Measurements from ENCODE around the gene PYM1. TPM values are rescaled to one million over a fixed set of nuclear protein-coding genes. Genes with fewer than 3 reads are reported as not detected.

PYM1 gene
- polyA plus RNA-seq, 2 donors = 63.7 to 71.0 TPM

- Histone ChIP-seq H3K4me1 (ENCODE audit: control insufficient read depth in 2 of 2, insufficient read depth in 2 of 2, low read length in 1 of 2) (peaks cover 0 to 4% of the 10 kb centered on the region in 2 donors), H3K27ac (ENCODE audit: low read depth in 2 of 2, low read length in 1 of 2) (peak within 1 kb of the TSS; percentile 88 to 90), H3K36me3 (ENCODE audit: control insufficient read depth in 2 of 2, insufficient read depth in 2 of 2, low read length in 1 of 2) (no peaks in the 10 kb centered on the region), H3K9me3 (ENCODE audit: control insufficient read depth in 2 of 2, insufficient read depth in 1 of 2, low read depth in 1 of 2, low read length in 1 of 2) (no peaks in the 10 kb centered on the region), H3K4me3 (ENCODE audit: low read depth in 1 of 2, low read length in 2 of 2) (peak within 1 kb of the TSS; percentile 71 to 83), H3K27me3 (ENCODE audit: control insufficient read depth in 1 of 2, insufficient read depth in 2 of 2, low read length in 2 of 2) (no peaks in the 10 kb centered on the region)
- 0 to 1% methylated on average over 45 of the region's 45 CpGs for WGBS, 2 donors
These were observed 39.0 kb upstream of the PYM1 start, which contains the start of gene CDK2 for GRCh38 chr12:55966408-55967281. CDK2 (plus strand) TSS chr12:55966830; CDS start chr12:55967009, 179 bp downstream.

GRCh38 chr12:55965941-55966407 is 38.3 kb upstream of the PYM1 start, which contains the start of gene PMEL:
PMEL (minus strand) TSS chr12:55966042; CDS start chr12:55966011, 31 bp downstream.
- Histone ChIP-seq H3K4me3 (ENCODE audit: low read depth in 1 of 2, low read length in 2 of 2) (peak within 1 kb of the TSS; percentile 71 to 83), H3K9me3 (ENCODE audit: control insufficient read depth in 2 of 2, insufficient read depth in 1 of 2, low read depth in 1 of 2, low read length in 1 of 2) (no peaks in the 10 kb centered on the region), H3K4me1 (ENCODE audit: control insufficient read depth in 2 of 2, insufficient read depth in 2 of 2, low read length in 1 of 2) (peaks cover 0 to 4% of the 10 kb centered on the region in 2 donors), H3K27ac (ENCODE audit: low read depth in 2 of 2, low read length in 1 of 2) (peak within 1 kb of the TSS; percentile 88 to 90), H3K27me3 (ENCODE audit: control insufficient read depth in 1 of 2, insufficient read depth in 2 of 2, low read length in 2 of 2) (no peaks in the 10 kb centered on the region), H3K36me3 (ENCODE audit: control insufficient read depth in 2 of 2, insufficient read depth in 2 of 2, low read length in 1 of 2) (no peaks in the 10 kb centered on the region)
- 8 to 11% methylated on average over 3 to 4 of the region's 4 CpGs for WGBS, 2 donors

GRCh38 chr12:55965240-55965639 is 37.5 kb upstream of the PYM1 start:
- Histone ChIP-seq H3K36me3 (ENCODE audit: control insufficient read depth in 2 of 2, insufficient read depth in 2 of 2, low read length in 1 of 2) (no peaks in the 10 kb centered on the region), H3K27me3 (ENCODE audit: control insufficient read depth in 1 of 2, insufficient read depth in 2 of 2, low read length in 2 of 2) (no peaks in the 10 kb centered on the region), H3K4me1 (ENCODE audit: control insufficient read depth in 2 of 2, insufficient read depth in 2 of 2, low read length in 1 of 2) (peaks cover 0 to 4% of the 10 kb centered on the region in 2 donors), H3K4me3 (ENCODE audit: low read depth in 1 of 2, low read length in 2 of 2) (no peak overlapping the region), H3K9me3 (ENCODE audit: control insufficient read depth in 2 of 2, insufficient read depth in 1 of 2, low read depth in 1 of 2, low read length in 1 of 2) (no peaks in the 10 kb centered on the region), H3K27ac (ENCODE audit: low read depth in 2 of 2, low read length in 1 of 2) (no peak overlapping the region)
- WGBS, 2 donors = 76 to 88% methylated on average over 5 of the region's 5 CpGs

- no peaks in the 10 kb centered on the region for H3K27me3 ChIP-seq (ENCODE audit: control insufficient read depth in 1 of 2, insufficient read depth in 2 of 2, low read length in 2 of 2)
These were observed 36.1 kb upstream of the PYM1 start for GRCh38 chr12:55963760-55964159.

GRCh38 chr12:55957106-55957859 is 29.6 kb upstream of the PYM1 start:
- peak overlapping the region; percentile 57 to 60 for H3K27ac ChIP-seq (ENCODE audit: low read depth in 2 of 2, low read length in 1 of 2)
- peaks cover 14% of the 10 kb centered on the region in 2 donors for H3K36me3 ChIP-seq (ENCODE audit: control insufficient read depth in 2 of 2, insufficient read depth in 2 of 2, low read length in 1 of 2)
- no peaks in the 10 kb centered on the region for H3K9me3 ChIP-seq (ENCODE audit: control insufficient read depth in 2 of 2, insufficient read depth in 1 of 2, low read depth in 1 of 2, low read length in 1 of 2)
- no peak overlapping the region for H3K4me3 ChIP-seq (ENCODE audit: low read depth in 1 of 2, low read length in 2 of 2)
- peaks cover 6 to 17% of the 10 kb centered on the region in 2 donors for H3K4me1 ChIP-seq (ENCODE audit: control insufficient read depth in 2 of 2, insufficient read depth in 2 of 2, low read length in 1 of 2)
- 47 to 48% methylated on average over 5 of the region's 5 CpGs for WGBS, 2 donors
- no peaks in the 10 kb centered on the region for H3K27me3 ChIP-seq (ENCODE audit: control insufficient read depth in 1 of 2, insufficient read depth in 2 of 2, low read length in 2 of 2)

More at GRCh38 chr12:55963760-55964159, 36.1 kb upstream of the PYM1 start:
- WGBS, 2 donors = 80 to 86% methylated on average over 2 of the region's 2 CpGs
- no peak overlapping the region for H3K4me3 ChIP-seq (ENCODE audit: low read depth in 1 of 2, low read length in 2 of 2)
- no peaks in the 10 kb centered on the region for H3K9me3 ChIP-seq (ENCODE audit: control insufficient read depth in 2 of 2, insufficient read depth in 1 of 2, low read depth in 1 of 2, low read length in 1 of 2)
- H3K36me3 ChIP-seq (ENCODE audit: control insufficient read depth in 2 of 2, insufficient read depth in 2 of 2, low read length in 1 of 2) = no peaks in the 10 kb centered on the region
- H3K4me1 ChIP-seq (ENCODE audit: control insufficient read depth in 2 of 2, insufficient read depth in 2 of 2, low read length in 1 of 2) = peaks cover 0 to 4% of the 10 kb centered on the region in 2 donors
- H3K27ac ChIP-seq (ENCODE audit: low read depth in 2 of 2, low read length in 1 of 2) = no peak overlapping the region

- peaks cover 18 to 26% of the 10 kb centered on the region in 2 donors for H3K36me3 ChIP-seq (ENCODE audit: control insufficient read depth in 2 of 2, insufficient read depth in 2 of 2, low read length in 1 of 2)
- H3K4me1 ChIP-seq (ENCODE audit: control insufficient read depth in 2 of 2, insufficient read depth in 2 of 2, low read length in 1 of 2) = peaks cover 6 to 17% of the 10 kb centered on the region in 2 donors
- no peak overlapping the region for H3K4me3 ChIP-seq (ENCODE audit: low read depth in 1 of 2, low read length in 2 of 2)
- 67 to 72% methylated on average over 6 of the region's 6 CpGs for WGBS, 2 donors
- H3K9me3 ChIP-seq (ENCODE audit: control insufficient read depth in 2 of 2, insufficient read depth in 1 of 2, low read depth in 1 of 2, low read length in 1 of 2) = no peaks in the 10 kb centered on the region
- no peaks in the 10 kb centered on the region for H3K27me3 ChIP-seq (ENCODE audit: control insufficient read depth in 1 of 2, insufficient read depth in 2 of 2, low read length in 2 of 2)
- peak overlapping the region; percentile 18 to 65 for H3K27ac ChIP-seq (ENCODE audit: low read depth in 2 of 2, low read length in 1 of 2)
These were observed 28.3 kb upstream of the PYM1 start for GRCh38 chr12:55955800-55956508.

- Histone ChIP-seq H3K9me3 (ENCODE audit: control insufficient read depth in 2 of 2, insufficient read depth in 1 of 2, low read depth in 1 of 2, low read length in 1 of 2) (no peaks in the 10 kb centered on the region), H3K36me3 (ENCODE audit: control insufficient read depth in 2 of 2, insufficient read depth in 2 of 2, low read length in 1 of 2) (peaks cover 18 to 26% of the 10 kb centered on the region in 2 donors), H3K27ac (ENCODE audit: low read depth in 2 of 2, low read length in 1 of 2) (peak overlapping the region; percentile 18 to 65), H3K4me1 (ENCODE audit: control insufficient read depth in 2 of 2, insufficient read depth in 2 of 2, low read length in 1 of 2) (peaks cover 6 to 17% of the 10 kb centered on the region in 2 donors), H3K27me3 (ENCODE audit: control insufficient read depth in 1 of 2, insufficient read depth in 2 of 2, low read length in 2 of 2) (no peaks in the 10 kb centered on the region), H3K4me3 (ENCODE audit: low read depth in 1 of 2, low read length in 2 of 2) (no peak overlapping the region)
- 79 to 83% methylated on average over 4 of the region's 4 CpGs for WGBS, 2 donors
These were observed 27.6 kb upstream of the PYM1 start for GRCh38 chr12:55955344-55955743.

GRCh38 chr12:55946553-55946952 is 18.9 kb upstream of the PYM1 start:
- H3K9me3 ChIP-seq (ENCODE audit: control insufficient read depth in 2 of 2, insufficient read depth in 1 of 2, low read depth in 1 of 2, low read length in 1 of 2) = no peaks in the 10 kb centered on the region

More at GRCh38 chr12:55946553-55946952, 18.9 kb upstream of the PYM1 start:
- 72 to 81% methylated on average over 6 of the region's 6 CpGs for WGBS, 2 donors
- Histone ChIP-seq H3K27me3 (ENCODE audit: control insufficient read depth in 1 of 2, insufficient read depth in 2 of 2, low read length in 2 of 2) (no peaks in the 10 kb centered on the region), H3K27ac (ENCODE audit: low read depth in 2 of 2, low read length in 1 of 2) (no peak overlapping the region), H3K4me1 (ENCODE audit: control insufficient read depth in 2 of 2, insufficient read depth in 2 of 2, low read length in 1 of 2) (no peaks in the 10 kb centered on the region), H3K36me3 (ENCODE audit: control insufficient read depth in 2 of 2, insufficient read depth in 2 of 2, low read length in 1 of 2) (peaks cover 0 to 21% of the 10 kb centered on the region in 2 donors), H3K4me3 (ENCODE audit: low read depth in 1 of 2, low read length in 2 of 2) (no peak overlapping the region)

All from esophagus (tissue), 2 donors.